Activated B cell treated with CpG ODN at 0.5 μM for 24 hours (primary cell): ENCODE data around the gene NANOS3. TPM values are rescaled to one million over a fixed set of nuclear protein-coding genes. Genes with fewer than 3 reads are reported as not detected.

ENCODE experiments used
- ATAC-seq: fragments of 200-7000 bp; cut with Tn5 transposase; one replicate; pipeline ENCODE4 v1.10.0; 2021; ENCODE audit warnings: low read depth, mild to moderate bottlenecking, moderate library complexity
- CTCF ChIA-PET: fragments of 350-600 bp; sonication (Branson Sonifier 250); formaldehyde crosslinking; loops from one replicate; lab custom pipeline; 2021; ENCODE audit warnings: antibody characterized with exemption; lab: Charles Lee
- POLR2A ChIA-PET: fragments of 350-600 bp; sonication (Branson Sonifier 250); formaldehyde crosslinking; loops from one replicate; lab custom pipeline; 2021; ENCODE audit warnings: antibody characterized with exemption; lab: Charles Lee
- DNase-seq: peaks from one replicate; pipeline ENCODE4 v3.0.0; 2022
- H3K27ac Mint-ChIP-seq: one replicate; pipeline ENCODE4 v1.8.0; 2020; ENCODE audit warnings: mixed read lengths
- H3K27me3 Mint-ChIP-seq: one replicate; pipeline ENCODE4 v1.8.0; 2021; ENCODE audit warnings: mixed read lengths
- H3K36me3 Mint-ChIP-seq: one replicate; pipeline ENCODE4 v1.8.0; 2021; ENCODE audit warnings: low read depth, mixed read lengths
- H3K4me1 Mint-ChIP-seq: one replicate; pipeline ENCODE4 v1.8.0; 2021; ENCODE audit warnings: mixed read lengths
- H3K4me3 Mint-ChIP-seq: one replicate; pipeline ENCODE4 v1.8.0; 2020; ENCODE audit warnings: mild to moderate bottlenecking, mixed read lengths
- H3K9me3 Mint-ChIP-seq: one replicate; pipeline ENCODE4 v1.8.0; 2020; ENCODE audit warnings: mixed read lengths
- CTCF ChIP-seq: fragments of 200-600 bp; IDR thresholded peaks from one replicate; pipeline ENCODE4 v1.8.0; 2022; ENCODE audit warnings: antibody characterized with exemption, mild to moderate bottlenecking
- intact Hi-C: fragments of 100-400 bp; cut with micrococcal nuclease; formaldehyde crosslinking; loops from one replicate; pipeline ENCODE4 v1.15.1; 2024
- total RNA-seq: library from RNA; stranded (reverse); gene quantifications from 2 replicates; pipeline ENCODE4 v1.2.3, GENCODE V29; 2022

NANOS3 gene
- total RNA-seq, 1 donor from 2014 or later = not detected

- no peak overlapping the region for H3K4me3 Mint-ChIP-seq
- no peak for TF ChIP-seq CTCF
- H3K4me1 Mint-ChIP-seq = peaks cover 31% of the 10 kb centered on the region
- H3K27ac Mint-ChIP-seq = no peak overlapping the region
- intact Hi-C loops = loop anchor here (2.0 kb wide), 1 partner anchor 15 kb away; no protein-coding TSS in a partner anchor
- no peak for ATAC-seq
- DNase-seq = no peak
- CTCF ChIA-PET = no interaction called here
- H3K27me3 Mint-ChIP-seq = no peaks in the 10 kb centered on the region
- POLR2A ChIA-PET = interaction anchor here (0.7 kb wide), 1 partner anchor 31 kb away, joined by 3 read pairs; no protein-coding TSS in a partner anchor
- peaks cover 28% of the 10 kb centered on the region for H3K36me3 Mint-ChIP-seq
- H3K9me3 Mint-ChIP-seq = no peaks in the 10 kb centered on the region
These were observed 45.1 kb upstream of the NANOS3 start for GRCh38 chr19:13831537-13832467.

- peaks cover 24% of the 10 kb centered on the region for H3K36me3 Mint-ChIP-seq
- ChIA-PET POLR2A (interaction anchor here (0.5 to 3.7 kb wide), 6 partner anchors 13 to 86 kb away, joined by 3 to 25 read pairs (median 3); partner anchors contain the start of gene ZSWIM4), CTCF (interaction anchor here (0.7 to 4.0 kb wide), 3 partner anchors 29 to 37 kb away, joined by 3 to 9 read pairs (median 7); no protein-coding TSS in a partner anchor)
- H3K4me3 Mint-ChIP-seq = peak overlapping the region; percentile 90
- H3K9me3 Mint-ChIP-seq = no peaks in the 10 kb centered on the region
- intact Hi-C loops = loop anchor here (1.0 to 2.0 kb wide), 3 partner anchors 13 to 38 kb away; partner anchors contain the start of gene ZSWIM4
- ATAC-seq (peak; percentile 86), DNase-seq (peak; percentile 92)
- TF ChIP-seq CTCF = no peak
- H3K27me3 Mint-ChIP-seq = no peaks in the 10 kb centered on the region
- peaks cover 45% of the 10 kb centered on the region for H3K4me1 Mint-ChIP-seq
- peak overlapping the region; percentile 86 for H3K27ac Mint-ChIP-seq
These were observed 43.3 kb upstream of the NANOS3 start for GRCh38 chr19:13833330-13834243.

GRCh38 chr19:13834244-13835069, 42.5 kb upstream of the NANOS3 start:
- no peaks in the 10 kb centered on the region for H3K27me3 Mint-ChIP-seq
- peak overlapping the region; percentile 90 for H3K4me3 Mint-ChIP-seq
- H3K4me1 Mint-ChIP-seq = peaks cover 54% of the 10 kb centered on the region
- ChIA-PET POLR2A (interaction anchor here (0.5 to 3.7 kb wide), 6 partner anchors 12 to 220 kb away, joined by 3 to 25 read pairs (median 4); partner anchors contain the start of gene ZSWIM4), CTCF (interaction anchor here (1.3 to 4.0 kb wide), 3 partner anchors 28 to 38 kb away, joined by 7 to 18 read pairs (median 9); no protein-coding TSS in a partner anchor)
- peak overlapping the region; percentile 86 for H3K27ac Mint-ChIP-seq
- ATAC-seq (no peak), DNase-seq (no peak)
- no peaks in the 10 kb centered on the region for H3K9me3 Mint-ChIP-seq
- intact Hi-C loops = no loop called here
- peaks cover 21% of the 10 kb centered on the region for H3K36me3 Mint-ChIP-seq
- no peak for TF ChIP-seq CTCF

- Mint-ChIP-seq H3K27ac (peak overlapping the region; percentile 96), H3K4me3 (peak overlapping the region; percentile 66), H3K27me3 (no peaks in the 10 kb centered on the region), H3K9me3 (no peaks in the 10 kb centered on the region), H3K4me1 (peaks cover 67% of the 10 kb centered on the region), H3K36me3 (peaks cover 12% of the 10 kb centered on the region)
- ATAC-seq (no peak), DNase-seq (no peak)
- intact Hi-C loops = no loop called here
- POLR2A ChIA-PET = interaction anchor here (0.8 to 3.8 kb wide), 13 partner anchors 8 to 684 kb away, joined by 3 to 73 read pairs (median 7); partner anchors contain the start of genes C19orf53, MRI1, RFX1 and ZSWIM4
- CTCF ChIA-PET = interaction anchor here (0.7 to 4.0 kb wide), 8 partner anchors 11 to 207 kb away, joined by 3 to 18 read pairs (median 4); no protein-coding TSS in a partner anchor
- no peak for TF ChIP-seq CTCF
These were observed 40.9 kb upstream of the NANOS3 start for GRCh38 chr19:13835791-13836723.
